Left lung (tissue), 10 donors: Measurements from ENCODE around the gene CASTOR1. TPM values are rescaled to one million over a fixed set of nuclear protein-coding genes. Genes with fewer than 3 reads are reported as not detected.
A peak's percentile ranks its signal among the peaks of the same experiment; 100 is the strongest.

ENCODE experiments used
- ATAC-seq: fragments of 200-7000 bp; cut with Tn5 transposase; one replicate; pipeline ENCODE4 v1.9.1; 2020; ENCODE audit warnings: moderate library complexity
- DNase-seq, 4 donors: peaks; one replicate each; pipeline ENCODE4 v3.0.0-alpha.2; 2013 to 2020
- H3K27ac ChIP-seq, 2 donors: fragments of 200-600 bp; sonication (generic) in 1 of 2; one replicate each; pipeline versions ENCODE4 v1.5.0 to v1.8.0; 2020 to 2021
- H3K27me3 ChIP-seq, 2 donors: fragments of 200-600 bp; sonication (generic) in 1 of 2; one replicate each; pipeline versions ENCODE4 v1.5.0 to v1.8.0; 2020 to 2021
- H3K36me3 ChIP-seq, 2 donors: fragments of 200-600 bp; sonication (generic) in 1 of 2; one replicate each; pipeline versions ENCODE4 v1.5.0 to v1.8.0; 2020 to 2021
- H3K4me1 ChIP-seq, 2 donors: fragments of 200-600 bp; one replicate each; pipeline ENCODE4 v1.8.0; 2021
- H3K4me3 ChIP-seq, 2 donors: fragments of 200-600 bp; sonication (generic) in 1 of 2; one replicate each; pipeline versions ENCODE4 v1.5.0 to v1.8.0; 2020 to 2021; ENCODE audit warnings: mild to moderate bottlenecking in 1 of 2
- H3K9me3 ChIP-seq, 2 donors: fragments of 200-600 bp; sonication (generic) in 1 of 2; one replicate each; pipeline versions ENCODE4 v1.5.0 to v1.8.0; 2020 to 2021
- CTCF ChIP-seq, 2 donors: fragments of 200-600 bp; sonication (generic) in 1 of 2; IDR thresholded peaks; one replicate each; pipeline versions ENCODE4 v1.5.0 to v1.8.0; 2021; ENCODE audit warnings: antibody characterized with exemption in 2 of 2
- intact Hi-C, 2 donors: fragments of 100-400 bp; cut with DNase I; formaldehyde crosslinking; loops; one replicate each; pipeline versions ENCODE4 v1.11.2 to v1.14.2; 2022
- polyA plus RNA-seq, 6 donors: library from polyadenylated mRNA; unstranded; fragments of 120-200 nt; gene quantifications; one replicate each; pipeline ENCODE4 v1.2.1, GENCODE V29; 2013; ENCODE audit not compliant: insufficient read length in 6 of 6
- total RNA-seq, 2 donors: library from RNA; stranded (reverse); fragmentation: NEBNext Ultra II Directional; extraction: Animal tissue kit (Norgen Biotek cat#: 25700); gene quantifications; one replicate each; pipeline ENCODE4 v1.2.1, GENCODE V29; 2021
- donor health status: DM: no; HTN: yes; CAD: no.
- donor health status: DM: no; HTN: no; CAD: no.

The CASTOR1 gene
- total and polyA plus RNA-seq, 8 donors: 10.7 to 16.7 (median 14.4) TPM

GRCh38 chr22:30320021-30320556 is 30.8 kb upstream of the CASTOR1 start:
- peaks cover 28 to 97% of the 10 kb centered on the region in 2 donors for H3K4me1 ChIP-seq
- H3K36me3 ChIP-seq: peaks cover 0 to 17% of the 10 kb centered on the region in 2 donors
- no peak overlapping the region for H3K4me3 ChIP-seq
- no peaks in the 10 kb centered on the region for H3K9me3 ChIP-seq
- no peaks in the 10 kb centered on the region for H3K27me3 ChIP-seq
- intact Hi-C loops: no loop called here
- TF ChIP-seq CTCF (IDR thresholded peaks at IDR 0.05): no peak
- H3K27ac ChIP-seq: peak overlapping the region in 1 of 2 donors; percentile 66
- ATAC-seq: no peak
- DNase-seq: no peak

- H3K27ac ChIP-seq: peak overlapping the region in 1 of 2 donors; percentile 66
Observed at GRCh38 chr22:30318799-30319419, 29.6 kb upstream of the CASTOR1 start.

GRCh38 chr22:30317778-30318177 is 28.5 kb upstream of the CASTOR1 start:
- DNase-seq (no peak), ATAC-seq (no peak)
- Histone ChIP-seq H3K36me3 (peaks cover 0 to 13% of the 10 kb centered on the region in 2 donors), H3K27me3 (no peaks in the 10 kb centered on the region), H3K4me3 (no peak overlapping the region), H3K9me3 (no peaks in the 10 kb centered on the region), H3K4me1 (peaks cover 15 to 96% of the 10 kb centered on the region in 2 donors), H3K27ac (no peak overlapping the region)
- no peak for TF ChIP-seq CTCF (IDR thresholded peaks at IDR 0.05)
- intact Hi-C loops: no loop called here

More at GRCh38 chr22:30318799-30319419, 29.6 kb upstream of the CASTOR1 start:
- Histone ChIP-seq H3K36me3 (peaks cover 0 to 17% of the 10 kb centered on the region in 2 donors), H3K9me3 (no peaks in the 10 kb centered on the region), H3K4me3 (no peak overlapping the region), H3K4me1 (peaks cover 16 to 97% of the 10 kb centered on the region in 2 donors), H3K27me3 (no peaks in the 10 kb centered on the region)
- no peak for DNase-seq
- TF ChIP-seq CTCF (IDR thresholded peaks at IDR 0.05): no peak
- intact Hi-C loops: no loop called here
- peak; percentile 53 for ATAC-seq

- Histone ChIP-seq H3K36me3 (peaks cover 0 to 11% of the 10 kb centered on the region in 2 donors), H3K4me3 (no peak overlapping the region), H3K9me3 (no peaks in the 10 kb centered on the region), H3K27ac (no peak overlapping the region), H3K4me1 (peaks cover 28 to 96% of the 10 kb centered on the region in 2 donors), H3K27me3 (no peaks in the 10 kb centered on the region)
- intact Hi-C loops: no loop called here
- DNase-seq: no peak
- no peak for ATAC-seq
- TF ChIP-seq CTCF (IDR thresholded peaks at IDR 0.05): no peak
Observed at GRCh38 chr22:30315962-30316576, 26.8 kb upstream of the CASTOR1 start.

- intact Hi-C loops: no loop called here
- Histone ChIP-seq H3K27ac (peak overlapping the region in 1 of 2 donors; percentile 2), H3K27me3 (no peaks in the 10 kb centered on the region), H3K4me1 (peaks cover 39 to 98% of the 10 kb centered on the region in 2 donors), H3K36me3 (peaks cover 0 to 4% of the 10 kb centered on the region in 2 donors), H3K9me3 (no peaks in the 10 kb centered on the region), H3K4me3 (no peak overlapping the region)
- no peak for ATAC-seq
- TF ChIP-seq CTCF (IDR thresholded peaks at IDR 0.05): no peak
- DNase-seq: no peak
Observed at GRCh38 chr22:30314915-30315314, 25.6 kb upstream of the CASTOR1 start.
